ENCODE data around the gene LRRFIP2.

Gene LRRFIP2

DNA sequence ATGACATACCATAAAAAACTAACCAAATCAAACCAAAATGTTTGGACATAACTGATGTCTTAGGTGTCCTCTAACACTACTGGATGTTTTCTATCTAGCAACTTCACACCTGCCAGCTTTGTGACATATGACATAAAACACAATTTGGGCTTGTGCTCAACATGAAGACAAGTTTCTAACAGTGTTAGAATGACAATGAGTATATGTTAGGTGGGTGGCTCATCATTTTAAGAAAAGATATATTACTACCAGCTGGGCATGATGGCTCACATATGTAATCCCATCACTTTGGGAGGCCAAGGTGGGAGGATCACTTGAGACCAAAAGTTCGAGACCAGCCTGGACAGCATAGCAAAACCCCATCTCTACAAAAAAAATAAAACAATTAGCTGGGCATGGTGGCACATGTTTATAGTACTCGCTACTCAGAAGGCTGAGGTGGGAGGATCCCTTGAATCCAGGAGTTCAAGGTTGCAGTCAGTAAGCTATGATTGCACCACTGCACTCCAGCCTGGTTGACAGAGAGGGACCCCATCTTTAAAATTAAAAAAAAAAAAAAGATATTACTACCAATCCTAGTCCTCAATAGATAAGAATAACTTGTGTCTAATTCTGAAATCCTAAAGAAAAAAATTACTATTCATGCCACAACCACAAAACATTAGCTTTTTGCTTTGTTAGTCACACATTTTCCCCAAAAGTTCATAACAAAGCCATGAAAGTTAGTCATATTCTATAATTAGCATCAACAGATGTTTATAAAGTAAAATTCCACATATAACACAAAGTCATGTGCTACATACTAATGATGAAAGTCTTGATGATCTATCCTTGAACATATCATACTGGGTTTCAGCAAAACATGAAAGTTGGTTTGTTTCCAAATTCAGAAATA is 59.9 kb downstream of the LRRFIP2 start:
- no peak for DNase-seq (ENCODE audit: low spot score)

DNA sequence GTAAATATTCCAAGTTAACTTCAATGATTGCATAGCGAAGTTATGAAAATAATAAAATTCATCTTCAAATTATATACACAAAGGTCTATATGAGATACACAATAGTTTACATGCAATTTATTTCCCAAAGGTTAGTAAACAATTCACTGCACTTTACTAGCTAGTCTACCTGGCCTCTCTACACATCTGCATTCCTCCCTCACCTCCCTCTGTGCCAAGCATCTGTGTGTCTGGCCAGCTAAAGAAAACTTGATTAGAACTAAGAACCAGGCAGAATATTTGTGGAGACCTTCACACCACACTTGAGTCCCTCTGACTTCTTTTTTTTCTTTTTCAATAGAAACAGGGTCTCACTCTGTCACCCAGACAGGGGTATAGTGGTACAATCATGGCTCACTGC is 61.4 kb downstream of the LRRFIP2 start:
- no peak for DNase-seq (ENCODE audit: low spot score)

DNA sequence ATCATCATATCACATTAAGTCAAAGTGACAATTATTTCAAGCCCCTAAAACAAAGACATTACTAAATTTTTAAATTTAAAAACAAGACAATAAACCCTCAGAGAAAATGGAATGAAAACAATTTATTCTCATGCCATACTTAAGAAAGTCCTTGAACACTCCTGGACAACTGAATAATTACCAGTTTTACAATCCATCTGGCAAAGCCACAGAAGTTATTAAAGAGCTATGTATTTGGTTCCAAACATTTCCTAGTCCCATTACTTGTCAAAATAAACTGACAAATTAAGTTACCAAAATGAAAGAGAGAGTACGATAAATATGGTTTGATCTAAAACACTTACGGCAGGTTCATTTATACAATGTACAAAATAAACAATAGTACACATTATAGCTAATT is 63.2 kb downstream of the LRRFIP2 start:
- no peak for DNase-seq (ENCODE audit: low spot score)

DNA sequence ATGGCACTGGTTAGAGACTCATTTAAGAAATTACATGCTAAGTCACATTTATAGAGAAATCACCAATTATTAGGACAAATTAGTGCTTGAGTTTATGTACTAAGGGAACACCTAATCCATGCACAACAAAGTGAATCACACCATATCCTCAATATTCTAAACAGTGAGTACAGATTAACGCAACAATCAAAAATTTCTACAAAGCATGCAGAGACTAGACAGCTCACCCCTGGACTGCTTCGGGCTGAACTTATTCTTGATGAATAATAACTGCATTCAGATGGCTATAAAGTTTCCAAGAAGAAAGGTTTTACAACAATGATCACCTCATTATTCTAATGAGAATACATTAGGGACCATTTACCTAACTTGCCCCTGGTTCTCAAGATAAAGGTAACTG is 66.5 kb downstream of the LRRFIP2 start:
- DNase-seq (ENCODE audit: low spot score): no peak

DNA sequence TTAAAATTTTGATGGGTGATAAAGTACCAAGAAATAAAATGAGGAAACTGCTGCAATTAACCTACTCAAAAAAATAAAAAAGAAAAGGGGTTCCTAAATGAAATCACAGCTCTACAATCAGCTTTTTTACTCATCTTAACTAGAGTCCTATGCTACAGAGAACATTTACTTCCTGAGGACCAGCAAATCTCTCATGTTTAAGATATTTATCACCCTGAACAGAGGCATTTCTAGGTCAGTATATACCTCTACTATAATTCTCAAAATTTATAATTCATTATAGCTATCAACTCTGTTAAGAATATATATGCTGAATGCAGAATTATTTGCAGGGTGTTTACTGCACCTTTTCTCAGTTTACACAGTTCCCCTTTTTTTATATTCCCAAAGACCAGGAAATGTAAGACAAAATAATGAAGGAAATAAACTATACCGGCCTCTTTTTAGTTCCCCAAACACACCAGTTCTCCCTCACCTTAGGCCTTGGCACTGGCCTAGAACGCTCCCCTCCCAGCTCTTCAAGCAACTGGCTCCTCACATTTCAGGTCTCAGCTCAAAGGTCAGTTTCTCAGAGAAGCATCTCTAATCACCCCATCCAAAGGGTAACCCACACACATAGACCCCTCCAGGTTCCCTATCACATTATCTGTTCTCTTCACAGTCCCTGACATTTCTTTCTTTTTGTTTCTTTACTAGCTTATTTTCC is 71.1 kb downstream of the LRRFIP2 start:
- no peak for DNase-seq (ENCODE audit: low spot score)

DNA sequence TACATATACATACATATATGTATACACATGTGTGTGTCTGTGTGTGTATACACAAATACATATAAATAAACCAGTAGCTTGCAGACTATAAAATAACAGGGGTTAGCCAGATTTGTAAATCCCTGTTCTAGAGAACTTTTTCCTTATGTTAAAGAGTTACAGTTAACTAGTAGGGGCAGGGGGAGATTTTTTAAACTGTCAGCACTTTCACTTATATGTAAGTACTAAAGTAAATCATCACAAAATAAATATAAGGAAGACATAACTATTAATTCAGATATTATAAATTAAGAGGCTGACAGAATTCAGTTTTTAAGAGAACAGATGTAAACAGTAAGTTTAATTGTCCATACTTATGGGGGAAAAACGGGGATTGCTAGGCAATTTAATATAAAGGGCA is 74.0 kb downstream of the LRRFIP2 start:
- DNase-seq (ENCODE audit: low spot score): no peak

DNA sequence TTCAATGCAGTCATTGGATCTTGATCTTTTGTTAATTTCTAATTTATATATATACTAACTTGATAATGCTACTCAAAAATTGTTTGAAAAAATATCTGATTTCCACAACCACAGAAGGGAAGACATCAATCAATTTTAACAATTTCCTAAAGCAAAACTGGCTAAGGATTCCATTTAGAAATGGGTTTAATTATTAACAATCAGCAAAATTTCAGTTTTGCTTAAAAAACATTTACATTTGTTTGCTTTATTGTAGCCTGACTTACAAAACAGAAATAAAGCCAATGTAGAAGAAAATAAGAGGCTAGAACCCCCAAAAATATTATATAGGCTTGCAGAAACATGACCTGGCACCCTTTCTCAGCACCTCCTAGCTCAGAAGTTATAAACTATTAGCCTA is 74.9 kb downstream of the LRRFIP2 start:
- no peak for DNase-seq (ENCODE audit: low spot score)

DNA sequence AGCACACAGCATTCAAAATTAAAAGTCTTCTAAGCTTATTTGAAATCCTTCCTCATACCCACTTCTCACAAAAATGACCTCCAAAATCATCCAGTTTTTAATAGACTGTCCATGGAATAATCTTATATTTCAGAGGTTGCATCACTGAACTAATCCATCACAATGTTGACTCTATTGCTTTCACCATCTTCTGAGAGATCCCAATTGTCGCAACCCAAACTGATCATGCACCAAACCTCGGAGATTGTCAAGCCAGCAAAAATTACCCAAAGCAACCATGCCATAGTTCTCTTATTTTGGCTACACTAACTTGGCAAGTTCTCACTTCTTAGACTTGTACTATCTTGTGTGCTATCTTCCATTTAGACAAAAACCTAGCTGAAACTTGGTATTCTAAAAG is 75.5 kb downstream of the LRRFIP2 start:
- DNase-seq (ENCODE audit: low spot score): no peak

DNA sequence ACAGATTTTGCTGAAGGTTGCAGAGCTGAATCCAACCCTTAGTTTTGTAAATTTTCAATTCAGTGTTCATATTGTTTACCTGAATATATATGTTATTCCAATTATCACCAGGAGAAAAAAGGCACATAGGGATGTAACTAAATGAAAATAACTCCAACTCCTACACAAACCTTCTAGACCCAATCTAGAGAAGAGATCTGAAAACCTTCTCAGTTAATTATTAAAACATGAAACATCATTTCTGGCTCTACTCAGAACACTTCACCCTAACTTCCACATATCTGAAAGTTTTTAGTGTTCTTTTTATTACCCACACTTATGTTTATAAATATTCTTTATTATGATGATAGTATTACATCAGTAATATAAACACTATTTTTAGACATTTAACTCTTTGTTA is 76.6 kb downstream of the LRRFIP2 start:
- no peak for DNase-seq (ENCODE audit: low spot score)

DNA sequence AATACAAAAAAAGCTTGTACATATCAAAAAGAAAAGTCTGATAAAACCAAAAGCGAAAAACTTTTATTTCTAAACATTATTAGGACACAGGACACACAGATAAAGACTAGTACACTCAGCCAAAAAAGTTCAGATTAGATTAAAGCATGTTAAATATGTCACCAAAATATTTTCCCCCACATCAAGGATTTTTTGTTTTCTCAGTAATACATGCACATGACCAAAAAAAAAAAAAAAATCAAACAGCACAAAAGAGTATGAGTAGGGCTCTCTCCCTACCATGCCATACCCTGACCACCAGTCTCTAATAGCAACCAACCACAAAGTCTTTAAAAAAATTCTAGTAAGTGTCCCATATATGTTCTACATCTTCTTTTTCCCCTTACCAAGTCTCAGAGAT is 77.4 kb downstream of the LRRFIP2 start:
- DNase-seq (ENCODE audit: low spot score): no peak

DNA sequence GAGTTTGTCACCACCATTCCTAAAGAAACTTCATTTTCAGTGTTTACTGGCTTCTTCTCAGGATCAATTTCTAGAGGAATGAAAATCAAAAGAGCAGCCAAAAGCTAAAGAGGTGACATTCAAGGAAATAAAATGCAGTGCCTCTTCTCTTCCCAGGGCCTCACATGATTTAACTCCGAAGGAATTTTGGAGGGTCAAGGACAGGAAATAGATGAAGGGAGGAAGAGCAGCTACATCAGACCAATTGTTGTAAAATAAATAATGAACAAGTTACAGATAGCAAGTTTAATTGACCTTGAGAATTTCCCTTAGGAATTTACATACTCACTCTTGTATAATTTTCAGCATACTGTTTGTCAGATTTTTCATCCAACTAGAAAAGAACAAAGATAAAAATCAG is 78.1 kb downstream of the LRRFIP2 start:
- peak; percentile 41 for DNase-seq (ENCODE audit: low spot score)

DNA sequence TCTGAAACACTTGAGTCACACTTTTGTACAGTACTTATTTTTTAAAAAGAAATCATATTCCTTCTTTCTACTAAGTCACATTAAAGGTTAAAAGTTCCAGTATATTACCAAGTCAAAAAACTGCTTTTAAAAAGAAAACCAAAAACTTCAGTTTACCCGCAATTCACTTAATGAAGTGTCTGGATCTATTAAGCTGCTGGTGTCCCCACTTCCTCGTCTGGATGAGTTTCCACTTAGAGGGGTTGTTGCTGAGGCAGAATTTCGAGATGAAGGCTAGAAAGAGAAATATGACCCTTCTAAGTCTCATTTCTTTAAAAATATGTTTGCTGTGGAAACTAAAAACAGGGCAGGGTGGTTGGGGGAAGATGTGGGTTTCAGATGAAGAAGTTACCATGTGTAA is 79.7 kb downstream of the LRRFIP2 start:
- no peak for DNase-seq (ENCODE audit: low spot score)

DNA sequence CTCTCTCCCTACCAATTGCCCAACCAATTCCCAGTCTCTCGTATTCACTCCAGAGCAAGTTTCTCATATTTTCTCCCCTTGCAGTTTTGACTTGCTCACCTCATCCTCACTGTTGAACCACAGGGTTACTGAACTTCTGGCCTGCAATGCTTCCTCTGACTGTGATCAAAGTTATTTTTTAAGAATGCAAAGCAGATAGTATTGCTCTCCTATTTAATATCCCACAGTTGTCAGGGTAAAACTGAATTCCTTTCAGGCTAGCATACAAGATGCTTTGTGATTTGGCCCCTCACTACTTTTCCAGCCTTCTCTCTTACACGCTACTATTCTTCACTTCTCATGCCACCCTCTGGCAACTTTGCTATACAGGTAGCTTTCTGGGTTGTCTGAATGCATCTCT is 80.9 kb downstream of the LRRFIP2 start:
- no peak for DNase-seq (ENCODE audit: low spot score)

DNA sequence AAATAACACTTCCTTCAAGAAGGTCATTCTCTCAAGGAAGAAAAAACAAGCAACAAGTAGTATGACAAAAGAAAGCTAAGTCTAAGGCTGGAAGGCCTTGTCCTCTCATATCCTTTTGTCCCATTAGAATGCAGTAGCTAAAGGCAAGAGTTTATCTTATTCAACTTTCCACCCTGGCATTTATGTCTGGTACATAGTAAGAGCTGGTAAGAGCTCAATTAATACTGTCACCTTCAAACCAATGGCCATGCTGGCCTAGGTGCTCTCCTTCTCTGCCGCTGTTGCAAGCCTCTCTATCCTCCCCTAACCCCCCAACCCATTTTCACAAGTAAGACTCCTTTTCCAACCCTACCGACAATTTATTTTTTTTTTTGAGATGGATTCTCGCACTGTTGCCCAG is 81.9 kb downstream of the LRRFIP2 start:
- no peak for DNase-seq (ENCODE audit: low spot score)

DNA sequence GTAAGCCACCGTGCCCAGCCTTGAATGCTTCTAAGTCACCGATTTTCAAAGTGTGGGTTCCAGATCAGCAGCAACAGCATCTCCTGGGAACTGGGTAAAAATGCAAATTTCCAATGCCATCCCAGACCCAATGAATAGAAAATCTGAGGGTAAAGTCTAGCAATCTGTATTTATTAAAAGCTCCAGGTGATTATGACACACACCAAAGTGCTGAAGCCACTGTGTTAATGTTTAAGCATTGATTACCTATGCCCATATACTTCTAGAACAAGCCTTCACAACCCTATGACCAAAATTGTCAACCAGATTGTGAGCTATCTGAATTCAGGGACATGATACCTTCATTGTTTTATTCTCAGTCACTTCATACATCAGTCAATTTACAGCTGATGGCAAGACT is 86.5 kb downstream of the LRRFIP2 start:
- DNase-seq (ENCODE audit: low spot score): no peak

DNA sequence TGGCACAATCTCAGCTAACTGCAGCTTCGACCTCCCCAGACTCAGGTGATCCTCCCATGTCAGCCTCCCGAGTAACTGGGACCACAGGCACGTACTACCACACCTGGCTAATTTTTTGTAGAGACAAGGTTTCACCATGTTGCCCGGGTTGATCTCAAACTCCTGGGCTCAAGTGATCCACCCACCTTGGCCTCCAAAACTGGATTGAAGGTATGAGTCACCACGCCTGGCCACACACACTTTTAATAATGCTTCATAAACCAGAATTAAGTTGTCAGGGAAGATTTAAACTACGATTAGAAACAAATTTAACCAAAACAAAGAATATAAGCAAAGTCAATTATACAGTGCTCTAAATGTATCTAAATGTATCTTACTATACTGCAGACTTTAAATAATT is 87.5 kb downstream of the LRRFIP2 start:
- no peak for DNase-seq (ENCODE audit: low spot score)

DNA sequence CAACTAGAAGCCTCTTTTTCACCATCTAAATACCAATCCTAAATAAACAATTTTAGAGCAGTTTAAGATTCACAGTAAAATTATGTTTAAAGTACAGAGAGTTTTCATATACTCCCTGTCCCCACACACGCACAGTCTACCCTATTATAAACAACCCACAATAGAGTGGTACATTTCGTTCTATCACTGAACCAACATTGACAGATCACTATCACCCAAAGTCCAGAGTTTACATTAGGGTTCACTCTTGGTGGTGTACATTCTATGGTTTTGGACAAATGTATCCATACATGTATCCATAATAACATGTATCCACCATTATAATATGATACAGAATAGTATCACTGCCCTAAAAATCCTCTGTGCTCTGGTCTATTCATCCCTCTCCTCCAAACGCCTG is 92.1 kb downstream of the LRRFIP2 start:
- DNase-seq (ENCODE audit: low spot score): no peak

DNA sequence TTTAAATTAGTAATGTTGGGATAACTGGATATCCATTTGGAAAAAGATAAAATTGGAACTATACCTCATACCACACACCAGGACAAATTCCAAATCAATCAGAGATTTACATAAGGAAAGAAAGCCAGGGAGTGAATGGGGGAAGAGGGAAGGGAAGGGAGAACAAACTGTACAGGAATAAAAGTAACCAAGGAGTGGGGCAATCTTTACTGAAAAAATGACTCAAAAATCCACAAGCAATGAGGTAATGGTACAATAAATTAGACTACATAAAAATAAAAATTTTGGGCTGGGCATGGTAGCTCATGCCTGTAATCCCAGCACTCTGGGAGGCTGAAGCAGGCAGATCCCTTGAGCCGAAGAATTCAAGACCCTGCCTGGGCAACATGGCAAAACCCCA is 98.4 kb downstream of the LRRFIP2 start:
- DNase-seq (ENCODE audit: low spot score): no peak

DNA sequence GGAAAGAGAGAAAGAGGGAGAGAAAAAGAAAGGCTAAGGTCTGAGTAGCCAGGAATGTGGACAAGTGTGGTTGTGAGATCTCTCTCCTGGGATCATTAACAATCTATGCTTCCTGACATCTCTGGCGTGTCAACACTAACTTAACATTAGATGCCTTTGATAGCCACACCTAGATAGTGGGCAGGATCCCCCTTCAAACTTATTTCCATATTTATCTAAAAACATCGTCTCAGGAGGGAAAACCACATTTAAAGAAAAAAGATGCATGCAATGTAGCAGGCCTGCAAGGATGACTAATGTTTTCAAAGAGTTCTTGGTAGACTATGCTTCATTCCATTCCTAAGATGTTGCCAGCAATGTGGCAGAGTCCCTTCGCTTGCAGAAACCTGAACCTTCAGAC is 100.2 kb downstream of the LRRFIP2 start:
- no peak for DNase-seq (ENCODE audit: low spot score)

DNA sequence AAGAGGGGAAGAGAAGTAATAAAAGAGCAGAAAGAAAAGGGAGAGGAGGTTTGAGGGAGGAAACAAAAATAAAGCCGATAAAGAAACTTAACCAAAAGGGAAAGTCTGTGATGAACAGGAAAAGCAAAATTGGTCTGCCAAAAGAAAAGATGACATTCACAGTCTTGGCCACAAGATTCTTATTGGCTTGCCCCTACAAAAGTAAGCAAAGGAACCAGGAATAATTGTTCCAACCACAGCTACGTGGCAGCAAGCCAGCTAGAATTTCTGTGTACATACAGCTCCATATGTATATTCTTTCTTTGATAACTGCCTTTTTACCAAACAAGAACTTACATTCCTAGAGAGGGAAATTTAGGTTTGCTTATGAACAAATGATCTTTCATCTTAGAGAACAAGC is 101.5 kb downstream of the LRRFIP2 start:
- no peak for DNase-seq (ENCODE audit: low spot score)

DNA sequence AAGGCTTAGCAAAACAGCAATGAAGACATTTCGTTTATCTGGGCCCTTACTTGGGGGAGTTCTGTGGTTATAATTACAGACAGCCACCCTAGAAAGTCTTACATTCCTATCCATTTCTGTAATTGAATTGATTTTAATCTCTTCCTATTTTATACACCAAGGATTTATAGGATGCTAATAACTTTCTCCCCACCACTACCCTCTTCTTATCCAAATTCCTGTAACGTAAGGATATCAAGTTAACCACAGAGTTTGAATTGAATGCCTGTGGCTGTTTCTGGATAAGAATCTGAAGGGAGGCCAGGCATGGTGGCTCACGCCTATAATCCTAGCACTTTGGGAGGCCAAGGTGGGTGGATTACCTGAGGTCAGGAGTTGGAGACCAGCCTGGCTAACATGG is 102.5 kb downstream of the LRRFIP2 start:
- no peak for DNase-seq (ENCODE audit: low spot score)

DNA sequence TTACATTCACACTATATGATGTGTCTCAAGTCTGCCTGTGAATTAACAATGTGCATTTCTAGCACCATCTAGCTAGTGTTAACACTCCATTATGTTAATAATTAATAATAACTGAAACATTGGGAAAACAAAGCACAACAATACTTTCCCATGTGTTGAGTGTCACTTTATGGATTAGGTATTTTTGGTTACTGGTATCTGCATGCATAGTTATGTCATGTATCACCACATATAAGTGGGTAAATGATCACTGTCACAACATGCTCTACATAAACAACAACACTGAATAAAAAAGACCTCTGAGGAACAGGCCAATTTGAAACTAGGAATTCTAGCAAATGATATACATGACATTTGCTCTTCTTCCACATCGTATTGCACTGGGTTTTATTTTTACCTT is 106.4 kb downstream of the LRRFIP2 start:
- no peak for DNase-seq (ENCODE audit: low spot score)

DNA sequence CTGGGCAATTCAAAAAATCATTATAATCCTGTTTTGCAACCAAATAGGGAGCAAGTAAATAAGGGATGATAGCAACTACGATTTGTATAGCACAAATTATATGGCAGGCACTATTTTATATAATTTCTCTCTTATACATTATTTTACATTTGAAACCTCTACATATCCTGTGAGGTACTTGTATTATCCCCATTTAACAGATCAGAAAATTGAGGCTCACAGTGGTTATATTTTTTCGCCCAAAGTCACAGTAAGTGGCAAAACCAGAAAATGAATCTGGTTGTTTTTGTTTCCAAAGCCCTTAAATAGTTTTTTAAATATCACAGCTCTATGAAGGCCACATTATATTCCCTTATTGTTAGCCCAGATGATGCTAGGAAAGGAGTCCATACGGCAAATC is 106.8 kb downstream of the LRRFIP2 start:
- DNase-seq (ENCODE audit: low spot score): no peak

DNA sequence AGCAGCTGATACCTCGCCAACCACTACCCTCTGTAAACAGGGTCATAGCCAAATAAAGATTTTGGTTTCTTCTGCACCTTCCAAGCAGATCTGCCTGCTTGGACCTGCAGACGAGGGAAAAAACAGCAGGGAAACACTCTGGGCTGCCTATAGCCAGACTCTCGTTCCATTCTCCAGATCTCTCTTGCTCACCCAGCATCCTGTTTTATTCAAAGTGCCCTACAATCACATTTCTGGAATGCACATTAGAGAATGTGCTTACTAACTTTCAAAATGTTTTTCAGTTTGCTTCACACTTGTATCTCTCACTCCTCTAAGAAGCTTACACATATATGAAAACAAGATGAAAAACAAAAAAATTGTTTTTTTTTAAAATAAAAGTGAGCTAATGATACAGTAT is 109.6 kb downstream of the LRRFIP2 start:
- DNase-seq (ENCODE audit: low spot score): no peak
